Measurements from ENCODE around the gene NBPF3. TPM values are rescaled to one million over a fixed set of nuclear protein-coding genes. Genes with fewer than 3 reads are reported as not detected.

Gene NBPF3
- polyA plus RNA-seq, 4 donors = 1.4 to 11.4 (median 2.2) TPM

GRCh38 chr1:21506804-21507203, 66.9 kb downstream of the NBPF3 start:
- no peak overlapping the region for H3K4me3 ChIP-seq (ENCODE audit: low read depth in 1 of 3, low read length in 3 of 3)
- peaks cover 7 to 47% (median 11%) of the 10 kb centered on the region in 3 donors for H3K27me3 ChIP-seq (ENCODE audit: control insufficient read depth in 3 of 3, insufficient read depth in 3 of 3, low read length in 3 of 3)
- no peak for DNase-seq
- H3K4me1 ChIP-seq (ENCODE audit: control insufficient read depth in 3 of 3, insufficient read depth in 2 of 3, low read depth in 1 of 3, low read length in 2 of 3) = peaks cover 0 to 5% (median 0%) of the 10 kb centered on the region in 3 donors
- no peak for FAIRE-seq
- no peak overlapping the region for H3K27ac ChIP-seq (ENCODE audit: low read depth in 1 of 3, low read length in 2 of 3)
- 48 to 59% (median 49%) methylated on average over 4 of the region's 4 CpGs for WGBS, 3 donors
- no peaks in the 10 kb centered on the region for H3K36me3 ChIP-seq (ENCODE audit: control insufficient read depth in 3 of 3, insufficient read depth in 2 of 3, low read depth in 1 of 3, low read length in 3 of 3)
- H3K9me3 ChIP-seq (ENCODE audit: control insufficient read depth in 2 of 2, insufficient read depth in 1 of 2, low read depth in 1 of 2, low read length in 1 of 2) = no peaks in the 10 kb centered on the region

- 75 to 93% (median 82%) methylated on average over 1 of the region's 1 CpG for WGBS, 3 donors
- H3K4me3 ChIP-seq (ENCODE audit: low read depth in 1 of 3, low read length in 3 of 3) = no peak overlapping the region
- no peaks in the 10 kb centered on the region for H3K9me3 ChIP-seq (ENCODE audit: control insufficient read depth in 2 of 2, insufficient read depth in 1 of 2, low read depth in 1 of 2, low read length in 1 of 2)
- H3K36me3 ChIP-seq (ENCODE audit: control insufficient read depth in 3 of 3, insufficient read depth in 2 of 3, low read depth in 1 of 3, low read length in 3 of 3) = no peaks in the 10 kb centered on the region
- peaks cover 0 to 5% (median 0%) of the 10 kb centered on the region in 3 donors for H3K4me1 ChIP-seq (ENCODE audit: control insufficient read depth in 3 of 3, insufficient read depth in 2 of 3, low read depth in 1 of 3, low read length in 2 of 3)
- no peak for DNase-seq
- no peak for FAIRE-seq
- peaks cover 7 to 53% (median 11%) of the 10 kb centered on the region in 3 donors for H3K27me3 ChIP-seq (ENCODE audit: control insufficient read depth in 3 of 3, insufficient read depth in 3 of 3, low read length in 3 of 3)
- H3K27ac ChIP-seq (ENCODE audit: low read depth in 1 of 3, low read length in 2 of 3) = no peak overlapping the region
Measured at GRCh38 chr1:21507511-21508270, 67.8 kb downstream of the NBPF3 start.

GRCh38 chr1:21508580-21509350, 68.8 kb downstream of the NBPF3 start:
- peaks cover 0 to 5% (median 0%) of the 10 kb centered on the region in 3 donors for H3K4me1 ChIP-seq (ENCODE audit: control insufficient read depth in 3 of 3, insufficient read depth in 2 of 3, low read depth in 1 of 3, low read length in 2 of 3)
- FAIRE-seq (no peak), DNase-seq (peak; percentile 26 to 73)
- peaks cover 7 to 57% (median 11%) of the 10 kb centered on the region in 3 donors for H3K27me3 ChIP-seq (ENCODE audit: control insufficient read depth in 3 of 3, insufficient read depth in 3 of 3, low read length in 3 of 3)
- no peak overlapping the region for H3K27ac ChIP-seq (ENCODE audit: low read depth in 1 of 3, low read length in 2 of 3)
- WGBS, 3 donors = 9 to 13% (median 11%) methylated on average over 24 to 41 of the region's 45 CpGs
- no peak overlapping the region for H3K4me3 ChIP-seq (ENCODE audit: low read depth in 1 of 3, low read length in 3 of 3)
- H3K36me3 ChIP-seq (ENCODE audit: control insufficient read depth in 3 of 3, insufficient read depth in 2 of 3, low read depth in 1 of 3, low read length in 3 of 3) = no peaks in the 10 kb centered on the region
- H3K9me3 ChIP-seq (ENCODE audit: control insufficient read depth in 2 of 2, insufficient read depth in 1 of 2, low read depth in 1 of 2, low read length in 1 of 2) = no peaks in the 10 kb centered on the region

DNA sequence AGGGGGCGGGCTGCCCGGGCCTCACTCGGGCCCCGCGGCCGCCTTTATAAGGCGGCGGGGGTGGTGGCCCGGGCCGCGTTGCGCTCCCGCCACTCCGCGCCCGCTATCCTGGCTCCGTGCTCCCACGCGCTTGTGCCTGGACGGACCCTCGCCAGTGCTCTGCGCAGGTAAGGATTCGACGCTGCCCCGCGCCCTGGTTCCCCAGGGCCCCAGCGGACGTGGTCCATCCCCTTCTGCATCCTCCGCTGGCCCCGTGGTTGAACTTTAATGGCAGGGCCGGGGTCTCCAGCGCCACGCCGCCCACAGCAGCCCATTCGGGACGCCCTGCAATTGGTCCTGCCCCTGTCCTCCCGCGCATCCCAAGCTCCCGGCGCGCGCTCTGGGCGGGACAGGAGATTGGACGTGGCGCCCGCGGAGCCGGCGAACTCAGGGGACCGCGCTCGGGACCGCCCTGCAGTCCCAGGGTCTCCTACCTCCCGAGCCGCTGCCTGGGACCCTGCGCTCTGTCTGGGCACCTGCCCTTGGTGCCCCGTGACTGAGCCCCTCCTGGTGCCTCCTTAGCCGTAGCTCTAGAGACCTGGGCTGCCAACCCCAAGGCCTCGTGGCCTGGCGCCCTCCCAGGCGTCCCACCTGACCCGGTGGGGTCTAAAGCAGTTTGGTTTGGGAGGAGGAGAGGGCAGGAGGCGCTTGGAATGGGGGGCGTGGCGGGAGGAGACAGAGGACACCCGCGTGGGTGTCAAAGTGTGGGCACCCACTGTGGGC, 69.6 kb downstream of the NBPF3 start, which contains the start of gene ALPL:
Gene ALPL, plus strand, starts transcription at position 73 of the 762 bp plus-strand sequence. CDS start 44,659 bp downstream, outside the sequence.
- Histone ChIP-seq H3K36me3 (ENCODE audit: control insufficient read depth in 3 of 3, insufficient read depth in 2 of 3, low read depth in 1 of 3, low read length in 3 of 3) (no peaks in the 10 kb centered on the region), H3K9me3 (ENCODE audit: control insufficient read depth in 2 of 2, insufficient read depth in 1 of 2, low read depth in 1 of 2, low read length in 1 of 2) (no peaks in the 10 kb centered on the region), H3K4me1 (ENCODE audit: control insufficient read depth in 3 of 3, insufficient read depth in 2 of 3, low read depth in 1 of 3, low read length in 2 of 3) (peaks cover 0 to 5% (median 0%) of the 10 kb centered on the region in 3 donors), H3K27me3 (ENCODE audit: control insufficient read depth in 3 of 3, insufficient read depth in 3 of 3, low read length in 3 of 3) (peaks cover 7 to 64% (median 11%) of the 10 kb centered on the region in 3 donors), H3K4me3 (ENCODE audit: low read depth in 1 of 3, low read length in 3 of 3) (peak within 1 kb of the TSS in 1 of 3 donors; percentile 13), H3K27ac (ENCODE audit: low read depth in 1 of 3, low read length in 2 of 3) (no peak within 1 kb of the TSS)
- no peak for DNase-seq
- WGBS, 3 donors = 4 to 12% (median 5%) methylated on average over 50 to 67 of the region's 67 CpGs
- FAIRE-seq = no peak

DNA sequence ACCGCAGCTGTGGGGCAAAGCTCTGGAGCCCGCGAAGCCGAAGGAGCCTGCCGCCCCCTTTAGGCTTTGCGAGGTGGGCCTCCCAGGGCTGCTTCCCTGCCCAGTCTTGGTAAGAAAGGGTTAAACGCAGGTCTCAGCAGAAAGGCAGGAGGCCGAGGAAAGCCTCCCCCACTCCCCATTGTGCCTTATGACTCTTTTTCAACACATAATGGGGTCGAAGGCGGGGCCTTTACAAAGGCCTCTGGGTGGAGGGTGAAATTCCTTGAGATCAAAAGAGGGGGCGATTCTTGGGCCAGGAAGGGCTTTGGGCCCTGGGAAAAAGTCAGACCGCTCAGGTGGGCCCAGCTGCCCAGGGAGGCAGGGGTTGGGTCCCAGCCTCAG, 70.2 kb downstream of the NBPF3 start:
- Histone ChIP-seq H3K27ac (ENCODE audit: low read depth in 1 of 3, low read length in 2 of 3) (no peak overlapping the region), H3K9me3 (ENCODE audit: control insufficient read depth in 2 of 2, insufficient read depth in 1 of 2, low read depth in 1 of 2, low read length in 1 of 2) (no peaks in the 10 kb centered on the region), H3K36me3 (ENCODE audit: control insufficient read depth in 3 of 3, insufficient read depth in 2 of 3, low read depth in 1 of 3, low read length in 3 of 3) (no peaks in the 10 kb centered on the region), H3K27me3 (ENCODE audit: control insufficient read depth in 3 of 3, insufficient read depth in 3 of 3, low read length in 3 of 3) (peaks cover 7 to 64% (median 11%) of the 10 kb centered on the region in 3 donors), H3K4me1 (ENCODE audit: control insufficient read depth in 3 of 3, insufficient read depth in 2 of 3, low read depth in 1 of 3, low read length in 2 of 3) (peaks cover 0 to 5% (median 0%) of the 10 kb centered on the region in 3 donors), H3K4me3 (ENCODE audit: low read depth in 1 of 3, low read length in 3 of 3) (no peak overlapping the region)
- WGBS, 3 donors = 41 to 52% (median 52%) methylated on average over 12 of the region's 12 CpGs
- DNase-seq (no peak), FAIRE-seq (no peak)

DNA sequence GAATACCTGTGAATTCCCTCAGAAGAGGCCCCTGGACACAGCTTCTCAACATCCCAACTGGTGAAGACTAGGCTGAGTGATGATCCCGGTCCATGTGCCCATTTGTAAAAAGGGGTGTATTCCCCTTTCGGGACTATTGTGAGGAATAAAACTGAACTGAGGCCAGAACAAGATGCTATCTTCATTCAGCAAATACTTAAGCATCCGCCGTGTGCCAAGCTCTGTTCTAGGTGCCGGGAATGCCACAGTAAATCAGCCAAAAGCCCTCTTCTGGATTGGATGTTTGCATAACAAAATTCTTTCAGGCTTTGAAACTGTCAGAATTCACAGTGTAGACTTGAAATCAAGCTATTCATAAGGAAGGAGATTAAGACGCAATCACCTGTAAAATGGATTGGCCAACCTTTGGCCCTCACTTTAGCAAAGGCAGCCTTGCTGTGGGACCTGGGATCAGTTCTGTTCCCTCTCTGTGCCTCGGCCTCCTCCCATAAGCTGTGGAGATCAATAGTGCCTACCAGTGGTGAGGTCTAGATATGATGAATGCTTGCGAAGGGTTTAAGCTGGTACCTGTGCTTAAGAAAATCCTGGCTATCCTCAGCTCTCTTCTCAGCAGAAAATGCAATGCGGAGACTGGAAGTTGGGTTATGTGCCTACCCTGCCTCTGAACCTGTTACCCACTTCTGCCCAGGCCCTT, 71.1 kb downstream of the NBPF3 start:
- DNase-seq (no peak), FAIRE-seq (no peak)
- Histone ChIP-seq H3K9me3 (ENCODE audit: control insufficient read depth in 2 of 2, insufficient read depth in 1 of 2, low read depth in 1 of 2, low read length in 1 of 2) (no peaks in the 10 kb centered on the region), H3K27me3 (ENCODE audit: control insufficient read depth in 3 of 3, insufficient read depth in 3 of 3, low read length in 3 of 3) (peaks cover 7 to 64% (median 11%) of the 10 kb centered on the region in 3 donors), H3K4me3 (ENCODE audit: low read depth in 1 of 3, low read length in 3 of 3) (no peak overlapping the region), H3K4me1 (ENCODE audit: control insufficient read depth in 3 of 3, insufficient read depth in 2 of 3, low read depth in 1 of 3, low read length in 2 of 3) (peaks cover 0 to 5% (median 0%) of the 10 kb centered on the region in 3 donors), H3K36me3 (ENCODE audit: control insufficient read depth in 3 of 3, insufficient read depth in 2 of 3, low read depth in 1 of 3, low read length in 3 of 3) (no peaks in the 10 kb centered on the region), H3K27ac (ENCODE audit: low read depth in 1 of 3, low read length in 2 of 3) (no peak overlapping the region)
- WGBS, 3 donors = 51 to 80% (median 63%) methylated on average over 9 of the region's 9 CpGs

GRCh38 chr1:21511579-21512522, 71.9 kb downstream of the NBPF3 start:
- DNase-seq (no peak), FAIRE-seq (no peak)
- no peaks in the 10 kb centered on the region for H3K36me3 ChIP-seq (ENCODE audit: control insufficient read depth in 3 of 3, insufficient read depth in 2 of 3, low read depth in 1 of 3, low read length in 3 of 3)
- peaks cover 7 to 62% (median 11%) of the 10 kb centered on the region in 3 donors for H3K27me3 ChIP-seq (ENCODE audit: control insufficient read depth in 3 of 3, insufficient read depth in 3 of 3, low read length in 3 of 3)
- peaks cover 0 to 5% (median 0%) of the 10 kb centered on the region in 3 donors for H3K4me1 ChIP-seq (ENCODE audit: control insufficient read depth in 3 of 3, insufficient read depth in 2 of 3, low read depth in 1 of 3, low read length in 2 of 3)
- no peaks in the 10 kb centered on the region for H3K9me3 ChIP-seq (ENCODE audit: control insufficient read depth in 2 of 2, insufficient read depth in 1 of 2, low read depth in 1 of 2, low read length in 1 of 2)
- no peak overlapping the region for H3K4me3 ChIP-seq (ENCODE audit: low read depth in 1 of 3, low read length in 3 of 3)
- 71 to 75% (median 75%) methylated on average over 11 of the region's 11 CpGs for WGBS, 3 donors
- H3K27ac ChIP-seq (ENCODE audit: low read depth in 1 of 3, low read length in 2 of 3) = peak overlapping the region in 1 of 3 donors; percentile 26

Data from small intestine (tissue), 7 donors.